GM19025 (cell line): ENCODE measurements around the gene TRABD2B.

Source experiments
- ATAC-seq: cut with Tn5 transposase; IDR thresholded peaks from one replicate; pipeline ENCODE4 v1.9.1; 2021; ENCODE audit warnings: mild to moderate bottlenecking, low read depth, moderate library complexity; ENCODE audit not compliant: unreplicated experiment

Gene TRABD2B

GRCh38 chr1:47887475-47888293 is 109.5 kb downstream of the TRABD2B start:
- ATAC-seq = no peak

- no peak for ATAC-seq
These were observed 110.1 kb downstream of the TRABD2B start for GRCh38 chr1:47887060-47887459.

GRCh38 chr1:47886141-47886540 is 111.0 kb downstream of the TRABD2B start:
- ATAC-seq = no peak

GRCh38 chr1:47885062-47885830 is 111.9 kb downstream of the TRABD2B start:
- ATAC-seq = no peak

- ATAC-seq = no peak
These were observed 113.2 kb downstream of the TRABD2B start for GRCh38 chr1:47883963-47884362.

GRCh38 chr1:47881505-47882442 is 115.4 kb downstream of the TRABD2B start:
- no peak for ATAC-seq

GRCh38 chr1:47876587-47876963 is 120.6 kb downstream of the TRABD2B start:
- no peak for ATAC-seq

GRCh38 chr1:47875831-47876586 is 121.2 kb downstream of the TRABD2B start:
- no peak for ATAC-seq

- no peak for ATAC-seq
These were observed 122.1 kb downstream of the TRABD2B start for GRCh38 chr1:47875036-47875435.

GRCh38 chr1:47873337-47873736 is 123.8 kb downstream of the TRABD2B start:
- no peak for ATAC-seq

GRCh38 chr1:47872886-47873285 is 124.3 kb downstream of the TRABD2B start:
- ATAC-seq = no peak

- no peak for ATAC-seq
These were observed 125.3 kb downstream of the TRABD2B start for GRCh38 chr1:47871799-47872353.

- no peak for ATAC-seq
These were observed 126.1 kb downstream of the TRABD2B start for GRCh38 chr1:47870946-47871676.

- ATAC-seq = no peak
These were observed 126.7 kb downstream of the TRABD2B start for GRCh38 chr1:47870480-47870879.

- no peak for ATAC-seq
These were observed 128.9 kb downstream of the TRABD2B start for GRCh38 chr1:47868348-47868676.

- no peak for ATAC-seq
These were observed 129.5 kb downstream of the TRABD2B start for GRCh38 chr1:47867438-47868347.

- ATAC-seq = no peak
These were observed 130.4 kb downstream of the TRABD2B start for GRCh38 chr1:47866601-47867437.
